ENCODE measurements around the gene AP2A2. TPM values are rescaled to one million over a fixed set of nuclear protein-coding genes. Genes with fewer than 3 reads are reported as not detected.

AP2A2 gene
- total RNA-seq, 6 experiments from 2014 or later, result 41.4 to 66.7 (median 53.8) TPM

GRCh38 chr11:1029051-1029450, 103.4 kb downstream of the AP2A2 start:
- Histone ChIP-seq H3K4me1 (no peaks in the 10 kb centered on the region), H3K36me3 (no peaks in the 10 kb centered on the region), H3K4me3 (no peak overlapping the region), H3K9me3 (no peaks in the 10 kb centered on the region), H3K27me3 (no peaks in the 10 kb centered on the region), H3K27ac (no peak overlapping the region)
- intact Hi-C loops (cut with DNase I), result no loop called here
- WGBS (ENCODE audit: insufficient coverage, low coverage, low lambda C conversion rate, missing lambda C conversion rate), result 40% methylated on average over 1 of the region's 25 CpGs
- DNase-seq (no peak), ATAC-seq (no peak)
- no peak for TF ChIP-seq POLR2A (IDR thresholded peaks at IDR 0.05)
- no peak for TF ChIP-seq CTCF (IDR thresholded peaks at IDR 0.05)

- no peak for ATAC-seq
- no peak overlapping the region for H3K4me3 ChIP-seq
- no peaks in the 10 kb centered on the region for H3K27me3 ChIP-seq
- TF ChIP-seq POLR2A (IDR thresholded peaks at IDR 0.05) (no peak), CTCF (IDR thresholded peaks at IDR 0.05) (no peak)
- H3K4me1 ChIP-seq, result no peaks in the 10 kb centered on the region
- 33% methylated on average over 2 of the region's 16 CpGs for WGBS (ENCODE audit: insufficient coverage, low coverage, low lambda C conversion rate, missing lambda C conversion rate)
- H3K36me3 ChIP-seq, result no peaks in the 10 kb centered on the region
- no peak for DNase-seq
- H3K27ac ChIP-seq, result no peak overlapping the region
- H3K9me3 ChIP-seq, result no peaks in the 10 kb centered on the region
- intact Hi-C loops (cut with DNase I), result no loop called here
Measured at GRCh38 chr11:1029654-1030053, 104.0 kb downstream of the AP2A2 start.

GRCh38 chr11:1030086-1030485, 104.4 kb downstream of the AP2A2 start:
- TF ChIP-seq CTCF (IDR thresholded peaks at IDR 0.05), result no peak
- no peak for TF ChIP-seq POLR2A (IDR thresholded peaks at IDR 0.05)
- no peak overlapping the region for H3K4me3 ChIP-seq
- H3K4me1 ChIP-seq, result no peaks in the 10 kb centered on the region
- ATAC-seq (no peak), DNase-seq (no peak)
- H3K27me3 ChIP-seq, result no peaks in the 10 kb centered on the region
- no peaks in the 10 kb centered on the region for H3K9me3 ChIP-seq
- intact Hi-C loops (cut with DNase I), result no loop called here
- WGBS (ENCODE audit: insufficient coverage, low coverage, low lambda C conversion rate, missing lambda C conversion rate), result no CpG with 5 or more reads among the region's 16 CpGs
- H3K36me3 ChIP-seq, result no peaks in the 10 kb centered on the region
- no peak overlapping the region for H3K27ac ChIP-seq

GRCh38 chr11:1030556-1030955, 104.9 kb downstream of the AP2A2 start:
- whole genome bisulfite sequencing (ENCODE audit: insufficient coverage, low coverage, low lambda C conversion rate, missing lambda C conversion rate), result 39% methylated on average over 4 of the region's 20 CpGs
- ATAC-seq, result no peak
- Histone ChIP-seq H3K27me3 (no peaks in the 10 kb centered on the region), H3K27ac (no peak overlapping the region), H3K4me1 (no peaks in the 10 kb centered on the region), H3K9me3 (no peaks in the 10 kb centered on the region), H3K36me3 (no peaks in the 10 kb centered on the region), H3K4me3 (no peak overlapping the region)
- TF ChIP-seq POLR2A (IDR thresholded peaks at IDR 0.05) (no peak), CTCF (IDR thresholded peaks at IDR 0.05) (no peak)
- no peak for DNase-seq
- intact Hi-C loops (cut with DNase I), result no loop called here
